HepG2 (cell line): Measurements from ENCODE around the gene PPAN. TPM values are rescaled to one million over a fixed set of nuclear protein-coding genes. Genes with fewer than 3 reads are reported as not detected.
A peak's percentile ranks its signal among the peaks of the same experiment; 100 is the strongest.

Experiments
- ELF1 ChIP-seq: sonication (generic); formaldehyde crosslinking; IDR thresholded peaks from 2 replicates; pipeline ENCODE4 v1.4.0; 2020; ENCODE audit warnings: missing genetic modification reagents
- KDM5A ChIP-seq: fragments of 200-600 bp; sonication (generic); IDR thresholded peaks from 2 replicates; pipeline ENCODE4 v1.7.0; 2018; ENCODE audit warnings: antibody characterized with exemption, mild to moderate bottlenecking, low read length, borderline replicate concordance
- LRRFIP1 ChIP-seq: sonication (generic); formaldehyde crosslinking; conservative IDR thresholded peaks from 2 replicates; pipeline ENCODE4 v1.4.0; 2020; ENCODE audit warnings: missing genetic modification reagents
- MED1 ChIP-seq: sonication (generic); formaldehyde crosslinking; IDR thresholded peaks from 2 replicates; pipeline ENCODE4 v1.4.0; 2020; ENCODE audit warnings: missing genetic modification reagents
- NFE2 ChIP-seq: sonication (generic); formaldehyde crosslinking; IDR thresholded peaks from 2 replicates; pipeline ENCODE4 v1.4.0; 2020; ENCODE audit warnings: missing genetic modification reagents
- NR2C2 ChIP-seq: sonication (generic); formaldehyde crosslinking; IDR thresholded peaks from 2 replicates; pipeline ENCODE4 v1.4.0; 2020; ENCODE audit warnings: missing genetic modification reagents, mild to moderate bottlenecking, moderate library complexity, borderline replicate concordance
- PLSCR1 ChIP-seq: sonication (generic); formaldehyde crosslinking; IDR thresholded peaks from 2 replicates; pipeline ENCODE4 v1.5.0; 2020; ENCODE audit warnings: missing genetic modification reagents, mild to moderate bottlenecking, borderline replicate concordance
- POGK ChIP-seq: sonication (generic); formaldehyde crosslinking; conservative IDR thresholded peaks from 2 replicates; pipeline ENCODE4 v1.8.0; 2022; ENCODE audit warnings: mild to moderate bottlenecking, moderate library complexity, missing genetic modification reagents
- RBM39 ChIP-seq: fragments of 200-400 bp; formaldehyde crosslinking; IDR thresholded peaks from one replicate; pipeline ENCODE4 v1.6.1; 2018; ENCODE audit warnings: antibody characterized with exemption, mild to moderate bottlenecking, low read depth, low read length; ENCODE audit not compliant: poor library complexity, severe bottlenecking
- ZBTB38 ChIP-seq: sonication (generic); formaldehyde crosslinking; IDR thresholded peaks from 2 replicates; pipeline ENCODE4 v1.5.1; 2020; ENCODE audit warnings: mild to moderate bottlenecking, missing genetic modification reagents
- ZFP36 ChIP-seq: fragments of 150-350 bp; IDR thresholded peaks from 2 replicates; pipeline ENCODE4 v1.6.1; 2018; ENCODE audit warnings: borderline replicate concordance, low read length, low read depth; ENCODE audit not compliant: partially characterized antibody
- ZNF143 ChIP-seq: sonication (generic); formaldehyde crosslinking; IDR thresholded peaks from 2 replicates; pipeline ENCODE4 v1.4.0; 2020; ENCODE audit warnings: missing genetic modification reagents
- ZNF280D ChIP-seq: sonication (generic); formaldehyde crosslinking; IDR thresholded peaks from 2 replicates; pipeline ENCODE4 v1.5.1; 2020; ENCODE audit warnings: mild to moderate bottlenecking, missing genetic modification reagents
- ZNF350 ChIP-seq: sonication (generic); formaldehyde crosslinking; IDR thresholded peaks from 2 replicates; pipeline ENCODE4 v1.4.0; 2020; ENCODE audit warnings: mild to moderate bottlenecking, low read depth, missing genetic modification reagents, borderline replicate concordance
- ZNF777 ChIP-seq: sonication (generic); formaldehyde crosslinking; IDR thresholded peaks from 2 replicates; pipeline ENCODE4 v1.4.0; 2020; ENCODE audit warnings: missing genetic modification reagents
- polyA plus RNA-seq, 8 experiments: library from polyadenylated mRNA; depleted of rRNA in 3 of 8; stranded (reverse) in 7 of 8; unstranded in 1 of 8; fragments of >200 nt; fragmentation: Illumina TruSeq in 4 of 8; extraction: Trizol in 4 of 8; gene quantifications; 2 replicates each; pipeline versions ENCODE4 v1.2.1 to v1.2.3, GENCODE V29; 2011 to 2016; ENCODE audit warnings: low read depth in 4 of 8, missing spikeins in 1 of 8, mixed read lengths in 1 of 8; ENCODE audit not compliant: insufficient read depth in 1 of 8
- total RNA-seq, 5 experiments: library from RNA; depleted of rRNA; stranded (reverse); fragments of >200 nt; fragmentation: Illumina TruSeq; extraction: Trizol; gene quantifications; 2 replicates each; pipeline ENCODE4 v1.2.3, GENCODE V29; 2016; ENCODE audit warnings: low read depth in 1 of 5
- TF ChIP-seq, protein P1 (sequence below): sonication (generic); formaldehyde crosslinking; conservative IDR thresholded peaks from 2 replicates; pipeline ENCODE4 v1.4.0; 2020; ENCODE audit warnings: mild to moderate bottlenecking, missing genetic modification reagents, moderate library complexity

PPAN gene
- total and polyA plus RNA-seq, 2 of the 13 experiments (the other 11 are each of a cell fraction or from before 2014, with no cell fraction given), result 36.2 to 41.9 TPM

GRCh38 chr19:10086591-10087192 lies 19.5 kb upstream of the PPAN start (continued):
- TF ChIP-seq ZNF280D (CRISPR knock-in tag) (0 out of 2 replicates have a peak, but pooled peaks have one; percentile 11), ZNF350 (peak; percentile 49; the same call in 1 of the 2 replicates), NFE2 (CRISPR knock-in tag) (no peak), ZNF777 (CRISPR knock-in tag) (peak; percentile 26; the same call in 1 of the 2 replicates), PLSCR1 (CRISPR knock-in tag) (no peak), NR2C2 (CRISPR knock-in tag) (peak; percentile 97), ZFP36 (no peak), ELF1 (CRISPR knock-in tag) (peak; percentile 25; the same call in 1 of the 2 replicates), LRRFIP1 (CRISPR knock-in tag) (no peak), MED1 (CRISPR knock-in tag) (no peak), KDM5A (0 out of 2 replicates have a peak, but pooled peaks have one; percentile 3), ZBTB38 (CRISPR knock-in tag) (peak; percentile 64; the same call in 1 of the 2 replicates), RBM39 (peak; percentile 29), ZNF143 (no peak), POGK (CRISPR knock-in tag) (peak; percentile 49; the same call in 1 of the 2 replicates)
- TF ChIP-seq, protein P1, sequence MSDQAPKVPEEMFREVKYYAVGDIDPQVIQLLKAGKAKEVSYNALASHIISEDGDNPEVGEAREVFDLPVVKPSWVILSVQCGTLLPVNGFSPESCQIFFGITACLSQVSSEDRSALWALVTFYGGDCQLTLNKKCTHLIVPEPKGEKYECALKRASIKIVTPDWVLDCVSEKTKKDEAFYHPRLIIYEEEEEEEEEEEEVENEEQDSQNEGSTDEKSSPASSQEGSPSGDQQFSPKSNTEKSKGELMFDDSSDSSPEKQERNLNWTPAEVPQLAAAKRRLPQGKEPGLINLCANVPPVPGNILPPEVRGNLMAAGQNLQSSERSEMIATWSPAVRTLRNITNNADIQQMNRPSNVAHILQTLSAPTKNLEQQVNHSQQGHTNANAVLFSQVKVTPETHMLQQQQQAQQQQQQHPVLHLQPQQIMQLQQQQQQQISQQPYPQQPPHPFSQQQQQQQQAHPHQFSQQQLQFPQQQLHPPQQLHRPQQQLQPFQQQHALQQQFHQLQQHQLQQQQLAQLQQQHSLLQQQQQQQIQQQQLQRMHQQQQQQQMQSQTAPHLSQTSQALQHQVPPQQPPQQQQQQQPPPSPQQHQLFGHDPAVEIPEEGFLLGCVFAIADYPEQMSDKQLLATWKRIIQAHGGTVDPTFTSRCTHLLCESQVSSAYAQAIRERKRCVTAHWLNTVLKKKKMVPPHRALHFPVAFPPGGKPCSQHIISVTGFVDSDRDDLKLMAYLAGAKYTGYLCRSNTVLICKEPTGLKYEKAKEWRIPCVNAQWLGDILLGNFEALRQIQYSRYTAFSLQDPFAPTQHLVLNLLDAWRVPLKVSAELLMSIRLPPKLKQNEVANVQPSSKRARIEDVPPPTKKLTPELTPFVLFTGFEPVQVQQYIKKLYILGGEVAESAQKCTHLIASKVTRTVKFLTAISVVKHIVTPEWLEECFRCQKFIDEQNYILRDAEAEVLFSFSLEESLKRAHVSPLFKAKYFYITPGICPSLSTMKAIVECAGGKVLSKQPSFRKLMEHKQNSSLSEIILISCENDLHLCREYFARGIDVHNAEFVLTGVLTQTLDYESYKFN (CRISPR knock-in tag), result peak; percentile 82
